Psoas muscle (tissue), 8 donors: ENCODE data around the gene ATG4B. TPM values are rescaled to one million over a fixed set of nuclear protein-coding genes. Genes with fewer than 3 reads are reported as not detected.
A peak's percentile ranks its signal among the peaks of the same experiment; 100 is the strongest.

Experiments
- ATAC-seq, 4 donors: fragments of 200-7000 bp; cut with Tn5 transposase; one replicate each; pipeline ENCODE4 v1.9.1; 2020; ENCODE audit warnings: moderate library complexity in 3 of 4, mild to moderate bottlenecking in 2 of 4
- DNase-seq, 2 donors: peaks; one replicate each; pipeline ENCODE4 v3.0.0-alpha.2; 2020
- H3K27ac ChIP-seq: fragments of 200-600 bp; one replicate; pipeline ENCODE4 v1.8.0; 2022
- H3K27me3 ChIP-seq, 3 donors: fragments of 200-600 bp in 1 of 3; one replicate each; pipeline versions ENCODE4 v1.6.1 to v1.8.0; 2013 to 2022; ENCODE audit warnings: low read length in 2 of 3, mild to moderate bottlenecking in 2 of 3, moderate library complexity in 1 of 3; ENCODE audit not compliant: insufficient read depth in 3 of 3
- H3K36me3 ChIP-seq, 2 donors: fragments of 200-600 bp in 1 of 2; one replicate each; pipeline versions ENCODE4 v1.6.1 to v1.8.0; 2013 to 2022; ENCODE audit warnings: low read depth in 1 of 2, mild to moderate bottlenecking in 1 of 2, moderate library complexity in 1 of 2; ENCODE audit not compliant: insufficient read depth in 1 of 2
- H3K4me1 ChIP-seq: fragments of 200-600 bp; one replicate; pipeline ENCODE4 v1.8.0; 2022
- H3K4me3 ChIP-seq: fragments of 200-600 bp; one replicate; pipeline ENCODE4 v1.8.0; 2022; ENCODE audit warnings: mild to moderate bottlenecking
- H3K9me3 ChIP-seq: fragments of 200-600 bp; one replicate; pipeline ENCODE4 v1.8.0; 2022
- WGBS, 3 donors: extraction: QIAGEN DNeasy Blood & Tissue Kit; methylation state at CpG; one replicate each; pipeline versions ENCODE4 v1.1.6 to v1.1.7; 2013; 5-methylcytosine and 5-hydroxymethylcytosine counted together
- intact Hi-C, 2 donors: fragments of 100-400 bp; cut with DNase I; formaldehyde crosslinking; loops; one replicate each; pipeline versions ENCODE4 v1.11.0 to v1.14.2; 2022
- polyA plus RNA-seq, 3 donors: library from polyadenylated mRNA; stranded (reverse); fragments of 200-250 nt; gene quantifications; one replicate each; pipeline ENCODE4 v1.2.3, GENCODE V29; 2013
- total RNA-seq, 4 donors: library from RNA; stranded (reverse); fragmentation: NEBNext Ultra II Directional in 2 of 4; extraction: Animal tissue kit (Norgen Biotek cat#: 25700) in 2 of 4; gene quantifications; one replicate each; pipeline versions ENCODE4 v1.2.1 to v1.2.4, GENCODE V29; 2021 to 2023
- TF ChIP-seq, protein P1 (sequence below): fragments of 200-600 bp; IDR thresholded peaks from one replicate; pipeline ENCODE4 v1.8.0; 2022; ENCODE audit warnings: antibody characterized with exemption
- donor health status: healthy with polysubstance abuse.
- donor health status: DM: no; HTN: no; CAD: no; lungs with moderate emphysema.
- donor health status: Bipolar disorder and iron deficiency.
- donor health status: healthy.
- donor health status: DM: yes; HTN: yes; CAD: no.
- donor health status: DM: no; HTN: no; CAD: no.
- donor health status: DM: no; HTN: no; CAD: no.
- donor health status: DM: yes; HTN: yes; CAD: no.

Gene ATG4B
- total and polyA plus RNA-seq, 7 donors: 33.7 to 51.3 (median 40.0) TPM

DNA sequence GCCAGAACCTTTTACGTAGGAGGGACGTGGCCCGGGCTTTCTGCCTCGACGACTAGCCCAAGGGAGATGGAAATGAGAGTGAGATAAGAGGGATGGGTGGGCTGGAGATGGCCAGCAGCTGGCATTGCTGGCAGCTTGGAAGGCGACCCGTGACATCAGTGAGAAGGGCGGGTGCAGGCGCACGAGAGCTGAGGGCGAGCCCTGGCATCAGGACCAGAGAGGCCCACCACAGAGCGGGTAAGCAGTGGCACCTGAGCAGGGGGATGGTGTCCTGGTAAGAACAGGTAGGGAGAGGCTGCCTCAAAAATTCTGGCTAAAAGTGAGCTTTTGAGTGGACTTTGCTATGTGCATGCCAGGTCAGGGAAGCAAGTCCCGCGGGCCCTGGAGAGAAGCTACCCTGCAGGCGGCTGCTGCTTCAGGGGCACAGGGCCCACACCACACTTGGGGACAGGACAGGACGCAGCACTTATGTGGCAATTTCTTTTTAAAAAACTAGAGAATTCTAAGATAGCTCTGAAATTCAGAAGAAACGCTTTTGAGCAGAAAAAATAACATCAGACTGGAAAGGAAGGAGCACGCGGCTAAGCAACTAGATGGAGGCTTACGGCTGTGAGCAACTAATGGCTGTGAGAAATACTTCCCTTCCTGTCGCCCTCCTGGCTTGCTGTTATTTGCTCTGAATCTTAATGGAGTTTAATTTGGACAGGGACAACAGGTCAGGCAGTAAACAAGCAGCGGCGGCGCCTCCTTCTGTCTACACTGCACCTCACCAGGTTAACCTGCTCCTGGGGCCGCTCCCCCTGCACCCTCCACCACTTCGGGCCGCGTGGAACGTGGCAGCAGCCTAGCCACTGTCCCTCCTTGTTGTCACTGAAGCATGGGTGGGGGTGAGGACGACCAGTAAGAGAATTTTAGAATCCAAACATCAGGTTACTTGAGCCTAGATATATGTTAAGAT is 21.0 kb upstream of the ATG4B start:
- TF ChIP-seq, protein P1, sequence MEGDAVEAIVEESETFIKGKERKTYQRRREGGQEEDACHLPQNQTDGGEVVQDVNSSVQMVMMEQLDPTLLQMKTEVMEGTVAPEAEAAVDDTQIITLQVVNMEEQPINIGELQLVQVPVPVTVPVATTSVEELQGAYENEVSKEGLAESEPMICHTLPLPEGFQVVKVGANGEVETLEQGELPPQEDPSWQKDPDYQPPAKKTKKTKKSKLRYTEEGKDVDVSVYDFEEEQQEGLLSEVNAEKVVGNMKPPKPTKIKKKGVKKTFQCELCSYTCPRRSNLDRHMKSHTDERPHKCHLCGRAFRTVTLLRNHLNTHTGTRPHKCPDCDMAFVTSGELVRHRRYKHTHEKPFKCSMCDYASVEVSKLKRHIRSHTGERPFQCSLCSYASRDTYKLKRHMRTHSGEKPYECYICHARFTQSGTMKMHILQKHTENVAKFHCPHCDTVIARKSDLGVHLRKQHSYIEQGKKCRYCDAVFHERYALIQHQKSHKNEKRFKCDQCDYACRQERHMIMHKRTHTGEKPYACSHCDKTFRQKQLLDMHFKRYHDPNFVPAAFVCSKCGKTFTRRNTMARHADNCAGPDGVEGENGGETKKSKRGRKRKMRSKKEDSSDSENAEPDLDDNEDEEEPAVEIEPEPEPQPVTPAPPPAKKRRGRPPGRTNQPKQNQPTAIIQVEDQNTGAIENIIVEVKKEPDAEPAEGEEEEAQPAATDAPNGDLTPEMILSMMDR: no peak
- intact Hi-C loops: no loop called here
- ATAC-seq (peak; percentile 45 to 54 (median 48)), DNase-seq (no peak)
- peaks cover 0 to 5% of the 10 kb centered on the region in 2 donors for H3K36me3 ChIP-seq
- H3K27me3 ChIP-seq: no peaks in the 10 kb centered on the region
- WGBS, 3 donors: 68 to 78% (median 74%) methylated on average over 30 of the region's 30 CpGs
- no peaks in the 10 kb centered on the region for H3K9me3 ChIP-seq
- peak overlapping the region; percentile 60 for H3K4me3 ChIP-seq
- peaks cover 39% of the 10 kb centered on the region for H3K4me1 ChIP-seq
- H3K27ac ChIP-seq: peak overlapping the region; percentile 72

DNA sequence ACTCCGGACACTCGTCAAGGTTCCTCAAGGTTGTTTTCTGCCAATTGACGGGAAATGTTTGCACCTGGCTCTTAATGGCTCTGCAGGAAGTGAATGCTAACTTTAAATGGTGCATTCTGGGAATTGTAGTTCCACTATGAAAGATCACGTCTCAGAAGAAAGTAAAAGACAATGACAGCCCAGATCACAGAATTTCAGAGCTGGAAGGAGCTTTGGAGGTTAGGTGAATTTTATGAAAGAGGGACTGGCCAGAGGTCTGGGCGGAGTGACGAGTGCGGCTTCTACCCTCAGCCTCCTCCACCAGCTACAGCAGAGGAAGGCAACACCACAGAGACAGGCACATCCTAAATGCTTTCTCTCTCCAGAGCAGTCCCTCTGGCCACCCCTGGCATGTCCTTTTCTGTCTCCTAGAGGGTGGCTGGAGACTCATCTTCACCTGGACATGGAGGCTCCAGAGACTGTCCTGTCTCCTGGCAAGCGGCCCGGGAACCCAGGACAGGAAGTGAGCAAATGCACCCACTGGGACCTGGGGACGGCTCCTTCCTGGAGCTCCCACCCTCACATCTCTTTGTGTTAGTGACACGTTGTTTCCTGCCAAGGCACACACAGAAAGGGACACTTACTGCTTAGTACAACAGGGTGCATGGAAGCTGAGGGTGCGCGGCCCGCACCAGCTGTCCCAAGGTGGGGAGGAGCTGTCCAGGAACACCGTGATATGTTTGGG is 19.9 kb upstream of the ATG4B start:
- ATAC-seq: peak; percentile 60 to 81 (median 71)
- DNase-seq: peak; percentile 37 to 71
- intact Hi-C loops: no loop called here
- WGBS, 3 donors: 39 to 46% (median 42%) methylated on average over 15 of the region's 15 CpGs
- H3K27me3 ChIP-seq: no peaks in the 10 kb centered on the region
- peak overlapping the region; percentile 72 for H3K27ac ChIP-seq
- TF ChIP-seq, protein P1: no peak
- H3K4me1 ChIP-seq: peaks cover 30% of the 10 kb centered on the region
- peaks cover 0 to 5% of the 10 kb centered on the region in 2 donors for H3K36me3 ChIP-seq
- H3K4me3 ChIP-seq: peak overlapping the region; percentile 60
- no peaks in the 10 kb centered on the region for H3K9me3 ChIP-seq

DNA sequence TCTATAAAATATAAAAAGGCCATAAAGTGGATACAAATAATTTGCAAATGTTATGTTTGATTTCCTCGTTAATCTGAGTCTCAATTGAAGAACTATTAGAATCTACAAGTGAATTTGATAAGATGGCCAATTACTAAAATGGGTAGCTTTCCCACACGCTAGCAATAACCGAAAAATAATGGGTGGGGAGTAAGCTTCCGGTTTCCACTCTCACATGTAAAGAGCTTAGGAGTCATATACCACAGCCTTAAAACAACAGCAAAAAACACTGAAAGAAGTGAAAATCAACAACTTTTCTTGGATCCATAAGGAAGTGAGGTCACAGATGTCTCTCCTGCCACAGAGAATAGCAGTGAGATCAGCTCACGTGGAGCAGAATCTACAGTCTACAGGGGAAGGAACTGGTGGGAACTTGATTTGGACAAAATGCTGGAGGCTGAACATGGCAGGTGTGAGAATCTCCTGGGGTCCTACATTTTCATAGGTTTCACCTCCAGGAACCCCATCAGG is 19.1 kb upstream of the ATG4B start:
- WGBS, 3 donors: 69 to 78% (median 78%) methylated on average over 5 of the region's 5 CpGs
- TF ChIP-seq, protein P1: no peak
- intact Hi-C loops: no loop called here
- H3K36me3 ChIP-seq: peaks cover 0 to 5% of the 10 kb centered on the region in 2 donors
- no peaks in the 10 kb centered on the region for H3K9me3 ChIP-seq
- peaks cover 26% of the 10 kb centered on the region for H3K4me1 ChIP-seq
- H3K27ac ChIP-seq: peak overlapping the region; percentile 72
- H3K27me3 ChIP-seq: no peaks in the 10 kb centered on the region
- DNase-seq (no peak), ATAC-seq (no peak)
- H3K4me3 ChIP-seq: peak overlapping the region; percentile 60

DNA sequence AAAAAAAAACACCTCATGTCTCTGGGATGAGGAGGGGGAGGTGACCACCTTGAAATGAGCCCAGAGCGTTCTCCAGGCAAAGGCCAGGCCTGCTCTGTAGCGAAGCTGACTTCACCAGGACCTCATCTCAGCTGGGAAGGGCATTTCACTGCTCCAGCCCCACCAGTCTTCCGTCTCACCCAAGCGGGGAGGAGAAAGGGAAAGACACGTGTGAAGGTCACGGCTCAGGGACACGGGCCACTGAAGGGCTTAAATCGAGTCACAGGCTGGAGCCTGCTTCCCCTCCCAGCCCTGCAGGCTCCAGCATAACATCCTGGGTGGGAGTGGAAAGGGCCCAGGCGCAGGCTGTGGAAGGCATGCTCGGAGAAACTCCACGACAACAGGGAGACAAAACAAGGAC is 18.7 kb upstream of the ATG4B start:
- Histone ChIP-seq H3K4me1 (peaks cover 26% of the 10 kb centered on the region), H3K4me3 (no peak overlapping the region), H3K27ac (no peak overlapping the region), H3K9me3 (no peaks in the 10 kb centered on the region), H3K36me3 (peaks cover 0 to 5% of the 10 kb centered on the region in 2 donors), H3K27me3 (no peaks in the 10 kb centered on the region)
- ATAC-seq (no peak), DNase-seq (no peak)
- intact Hi-C loops: no loop called here
- TF ChIP-seq, protein P1: no peak
- WGBS, 3 donors: 85 to 88% (median 86%) methylated on average over 11 of the region's 11 CpGs
